ENCODE results near the gene ZNF274. TPM values are rescaled to one million over a fixed set of nuclear protein-coding genes. Genes with fewer than 3 reads are reported as not detected.

Gene ZNF274
- total and polyA plus RNA-seq, 9 of the 15 experiments (the other 6 are each of a cell fraction or from before 2014, with no cell fraction given), result 5.2 to 37.0 (median 28.1) TPM

DNA sequence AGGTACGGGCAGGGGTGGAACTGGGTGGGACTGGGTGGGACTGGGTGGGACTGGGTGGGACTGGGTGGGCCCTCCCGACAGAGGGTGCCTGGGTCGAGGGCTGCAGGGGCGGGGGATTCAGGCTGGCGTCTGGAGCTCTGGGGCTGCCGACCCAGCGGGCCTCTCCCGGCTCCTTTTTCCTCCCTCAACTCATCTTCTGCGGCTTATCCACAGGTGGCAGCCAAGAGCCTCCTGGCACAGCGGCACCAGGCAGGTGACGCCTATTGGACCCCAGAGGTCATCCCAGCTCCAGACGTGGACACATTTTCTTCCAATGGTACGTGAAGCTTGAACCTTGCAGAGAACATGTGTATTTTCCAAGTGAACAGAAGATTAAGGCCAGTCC is 46.4 kb downstream of the ZNF274 start:
- Histone ChIP-seq H3K4me3 (peak overlapping the region; percentile 56), H3K4me1 (replicated peaks in 1 of 2; ENCODE audit: control insufficient read depth in 2 of 2, insufficient read depth in 2 of 2, low read length in 2 of 2) (peaks cover 8 to 14% of the 10 kb centered on the region in 2 experiments; a peak in 4 of 5 replicates), H2AFZ (ENCODE audit: low read depth, low read length) (peak overlapping the region; percentile 80; the same call in 1 of the 2 replicates), H3K9ac (ENCODE audit: insufficient read depth in 1 of 2, low read depth in 2 of 2, low read length in 2 of 2) (peak overlapping the region; percentile 83 to 92), H3K79me2 (ENCODE audit: control insufficient read depth, insufficient read depth, low read length) (peaks cover 34% of the 10 kb centered on the region), H3K27ac (ENCODE audit: extremely low read depth, low read depth, low read length) (peak overlapping the region; percentile 91), H3K9me1 (ENCODE audit: control insufficient read depth, insufficient read depth, low read length) (no peaks in the 10 kb centered on the region), H3K9me3 (replicated peaks; ENCODE audit: control insufficient read depth, insufficient read depth, low read depth, low read length) (peaks cover 12% of the 10 kb centered on the region), H3K4me2 (ENCODE audit: insufficient read depth, low read length) (peak overlapping the region; percentile 81), H3K27me3 (ENCODE audit: control insufficient read depth in 2 of 2, insufficient read depth in 2 of 2, low read length in 2 of 2) (no peaks in the 10 kb centered on the region; a peak in 1 of 5 replicates), H3K36me3 (ENCODE audit: control insufficient read depth, insufficient read depth, low read length) (peaks cover 45% of the 10 kb centered on the region), H4K20me1 (replicated peaks; ENCODE audit: control insufficient read depth, insufficient read depth, low read length) (no peaks in the 10 kb centered on the region)
- in situ Hi-C loops (cut with MboI), result no loop called here
- CTCF ChIA-PET (ENCODE audit: low intra/inter-chr PET ratio), result no interaction called here
- BruUV-seq (replicated peaks), result no TSS peak
- peak; percentile 75 for ATAC-seq
- POLR2A ChIA-PET, result interaction anchor here (1.1 to 1.9 kb wide), 4 partner anchors 8 to 133 kb away, joined by 4 to 10 read pairs (median 8); partner anchors contain the start of gene ZNF497
- intact Hi-C loops (cut with micrococcal nuclease), result loop anchor here (5.0 to 10.0 kb wide), 2 partner anchors 98 to 176 kb away; partner anchors contain the start of genes ZNF584 and ZSCAN22
- no peak for FAIRE-seq
- peak in 3 of 4 experiments; percentile 44 to 61 (median 55) for DNase-seq (ENCODE audit: extremely low read depth in 1 of 4, low spot score in 3 of 4)
- WGBS (ENCODE audit: insufficient coverage, low coverage, missing lambda C conversion rate), result 22% methylated on average over 7 of the region's 13 CpGs
- TF ChIP-seq PHB2 (IDR thresholded peaks at IDR 0.05; ENCODE audit: low read depth) (no peak), ZBTB7A (IDR thresholded peaks at IDR 0.05; ENCODE audit: borderline replicate concordance, control insufficient read depth, low read depth, low read length) (peak; percentile 8; the same call in 1 of the 2 replicates), PML (IDR thresholded peaks at IDR 0.05; ENCODE audit: low read length) (0 out of 2 replicates have a peak, but pooled peaks have one; percentile 6), RAD21 (CRISPR knock-in tag; conservative IDR thresholded peaks at IDR 0.05 in 1 of 2, IDR thresholded peaks at IDR 0.05 in 1 of 2) (peak in 1 of 2 experiments; percentile 20; a peak in 1 of 4 replicates), NFYB (IDR thresholded peaks at IDR 0.05; ENCODE audit: extremely low read depth, insufficient read length) (peak; percentile 7), RBM14 (IDR thresholded peaks at IDR 0.05; ENCODE audit: borderline replicate concordance, insufficient read depth, low read depth, low read length) (no peak), ZNF165 (CRISPR knock-in tag; IDR thresholded peaks at IDR 0.05; ENCODE audit: borderline replicate concordance) (no peak), ZNF253 (CRISPR knock-in tag; conservative IDR thresholded peaks at IDR 0.05) (no peak), ZEB2 (IDR thresholded peaks at IDR 0.05) (no peak)
- TF ChIP-seq, protein P1, sequence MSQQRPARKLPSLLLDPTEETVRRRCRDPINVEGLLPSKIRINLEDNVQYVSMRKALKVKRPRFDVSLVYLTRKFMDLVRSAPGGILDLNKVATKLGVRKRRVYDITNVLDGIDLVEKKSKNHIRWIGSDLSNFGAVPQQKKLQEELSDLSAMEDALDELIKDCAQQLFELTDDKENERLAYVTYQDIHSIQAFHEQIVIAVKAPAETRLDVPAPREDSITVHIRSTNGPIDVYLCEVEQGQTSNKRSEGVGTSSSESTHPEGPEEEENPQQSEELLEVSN (IDR thresholded peaks at IDR 0.05; ENCODE audit: borderline replicate concordance in 1 of 2, extremely low read depth in 1 of 2, insufficient read depth in 1 of 2, insufficient read length in 1 of 2, low read depth in 1 of 2, low read length in 1 of 2, poor library complexity in 1 of 2, severe bottlenecking in 1 of 2), result peak in 1 of 2 experiments; percentile 32
- TF ChIP-seq, protein P2, sequence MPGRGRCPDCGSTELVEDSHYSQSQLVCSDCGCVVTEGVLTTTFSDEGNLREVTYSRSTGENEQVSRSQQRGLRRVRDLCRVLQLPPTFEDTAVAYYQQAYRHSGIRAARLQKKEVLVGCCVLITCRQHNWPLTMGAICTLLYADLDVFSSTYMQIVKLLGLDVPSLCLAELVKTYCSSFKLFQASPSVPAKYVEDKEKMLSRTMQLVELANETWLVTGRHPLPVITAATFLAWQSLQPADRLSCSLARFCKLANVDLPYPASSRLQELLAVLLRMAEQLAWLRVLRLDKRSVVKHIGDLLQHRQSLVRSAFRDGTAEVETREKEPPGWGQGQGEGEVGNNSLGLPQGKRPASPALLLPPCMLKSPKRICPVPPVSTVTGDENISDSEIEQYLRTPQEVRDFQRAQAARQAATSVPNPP (IDR thresholded peaks at IDR 0.05; ENCODE audit: borderline replicate concordance, insufficient read depth, insufficient read length), result no peak
- TF ChIP-seq, protein P3, sequence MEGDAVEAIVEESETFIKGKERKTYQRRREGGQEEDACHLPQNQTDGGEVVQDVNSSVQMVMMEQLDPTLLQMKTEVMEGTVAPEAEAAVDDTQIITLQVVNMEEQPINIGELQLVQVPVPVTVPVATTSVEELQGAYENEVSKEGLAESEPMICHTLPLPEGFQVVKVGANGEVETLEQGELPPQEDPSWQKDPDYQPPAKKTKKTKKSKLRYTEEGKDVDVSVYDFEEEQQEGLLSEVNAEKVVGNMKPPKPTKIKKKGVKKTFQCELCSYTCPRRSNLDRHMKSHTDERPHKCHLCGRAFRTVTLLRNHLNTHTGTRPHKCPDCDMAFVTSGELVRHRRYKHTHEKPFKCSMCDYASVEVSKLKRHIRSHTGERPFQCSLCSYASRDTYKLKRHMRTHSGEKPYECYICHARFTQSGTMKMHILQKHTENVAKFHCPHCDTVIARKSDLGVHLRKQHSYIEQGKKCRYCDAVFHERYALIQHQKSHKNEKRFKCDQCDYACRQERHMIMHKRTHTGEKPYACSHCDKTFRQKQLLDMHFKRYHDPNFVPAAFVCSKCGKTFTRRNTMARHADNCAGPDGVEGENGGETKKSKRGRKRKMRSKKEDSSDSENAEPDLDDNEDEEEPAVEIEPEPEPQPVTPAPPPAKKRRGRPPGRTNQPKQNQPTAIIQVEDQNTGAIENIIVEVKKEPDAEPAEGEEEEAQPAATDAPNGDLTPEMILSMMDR (IDR thresholded peaks at IDR 0.05 in 2 of 3, conservative IDR thresholded peaks at IDR 0.05 in 1 of 3; ENCODE audit: insufficient read depth in 2 of 3, low read depth in 1 of 3, low read length in 3 of 3), result peak; percentile 47 to 77 (median 60); a peak in 5 of 6 replicates
- TF ChIP-seq, protein P4, sequence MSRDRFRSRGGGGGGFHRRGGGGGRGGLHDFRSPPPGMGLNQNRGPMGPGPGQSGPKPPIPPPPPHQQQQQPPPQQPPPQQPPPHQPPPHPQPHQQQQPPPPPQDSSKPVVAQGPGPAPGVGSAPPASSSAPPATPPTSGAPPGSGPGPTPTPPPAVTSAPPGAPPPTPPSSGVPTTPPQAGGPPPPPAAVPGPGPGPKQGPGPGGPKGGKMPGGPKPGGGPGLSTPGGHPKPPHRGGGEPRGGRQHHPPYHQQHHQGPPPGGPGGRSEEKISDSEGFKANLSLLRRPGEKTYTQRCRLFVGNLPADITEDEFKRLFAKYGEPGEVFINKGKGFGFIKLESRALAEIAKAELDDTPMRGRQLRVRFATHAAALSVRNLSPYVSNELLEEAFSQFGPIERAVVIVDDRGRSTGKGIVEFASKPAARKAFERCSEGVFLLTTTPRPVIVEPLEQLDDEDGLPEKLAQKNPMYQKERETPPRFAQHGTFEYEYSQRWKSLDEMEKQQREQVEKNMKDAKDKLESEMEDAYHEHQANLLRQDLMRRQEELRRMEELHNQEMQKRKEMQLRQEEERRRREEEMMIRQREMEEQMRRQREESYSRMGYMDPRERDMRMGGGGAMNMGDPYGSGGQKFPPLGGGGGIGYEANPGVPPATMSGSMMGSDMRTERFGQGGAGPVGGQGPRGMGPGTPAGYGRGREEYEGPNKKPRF (IDR thresholded peaks at IDR 0.05; ENCODE audit: low read depth, low read length), result no peak
